Measurements from ENCODE around the gene DENND2C. TPM values are rescaled to one million over a fixed set of nuclear protein-coding genes. Genes with fewer than 3 reads are reported as not detected.

DENND2C gene
- total RNA-seq, 1 donor from 2014 or later, result 3.2 TPM

DNA sequence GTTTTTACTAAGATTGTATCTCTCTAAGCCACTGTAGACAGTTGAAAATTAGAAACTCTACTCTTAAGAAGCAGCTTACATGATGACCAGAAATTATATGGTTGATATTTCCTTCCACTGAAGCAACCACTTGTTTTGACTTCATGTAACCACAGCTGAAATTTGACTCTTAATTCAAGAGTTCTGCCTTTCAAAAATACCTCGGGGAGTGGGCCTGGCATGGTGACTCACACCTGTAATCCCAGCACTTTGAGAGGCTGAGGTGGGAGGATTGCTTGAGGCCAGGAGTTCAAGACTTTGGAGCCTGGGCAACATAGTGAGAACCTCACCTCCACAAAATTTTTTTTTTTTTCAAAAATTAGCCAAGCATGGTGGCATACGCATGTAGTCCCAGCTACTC lies 21.2 kb upstream of the DENND2C start:
- Histone ChIP-seq H3K27me3 (ENCODE audit: insufficient read depth, low read length) (peaks cover 16% of the 10 kb centered on the region), H3K4me3 (ENCODE audit: insufficient read depth, low read depth, low read length) (no peak overlapping the region), H3K4me2 (ENCODE audit: low read length) (no peak overlapping the region), H3K27ac (ENCODE audit: low read depth, low read length) (no peak overlapping the region), H3K9me3 (ENCODE audit: insufficient read depth, low read depth, low read length) (no peaks in the 10 kb centered on the region), H3K9ac (ENCODE audit: low read length) (no peak overlapping the region), H3K4me1 (ENCODE audit: insufficient read depth, low read length) (no peaks in the 10 kb centered on the region), H2AFZ (ENCODE audit: low read depth, low read length) (no peak overlapping the region), H3K36me3 (ENCODE audit: insufficient read depth, low read length) (no peaks in the 10 kb centered on the region), H3K79me2 (ENCODE audit: insufficient read depth, low read length) (no peaks in the 10 kb centered on the region), H4K20me1 (ENCODE audit: insufficient read depth, low read length) (no peaks in the 10 kb centered on the region)
- DNase-seq (ENCODE audit: low read depth) (no peak), FAIRE-seq (no peak)
- H3K27me3 Mint-ChIP-seq (ENCODE audit: low read depth, unreplicated experiment), result peaks cover 30% of the 10 kb centered on the region
- H3K36me3 Mint-ChIP-seq (ENCODE audit: low read depth, unreplicated experiment), result no peaks in the 10 kb centered on the region
- TF ChIP-seq, protein P1, sequence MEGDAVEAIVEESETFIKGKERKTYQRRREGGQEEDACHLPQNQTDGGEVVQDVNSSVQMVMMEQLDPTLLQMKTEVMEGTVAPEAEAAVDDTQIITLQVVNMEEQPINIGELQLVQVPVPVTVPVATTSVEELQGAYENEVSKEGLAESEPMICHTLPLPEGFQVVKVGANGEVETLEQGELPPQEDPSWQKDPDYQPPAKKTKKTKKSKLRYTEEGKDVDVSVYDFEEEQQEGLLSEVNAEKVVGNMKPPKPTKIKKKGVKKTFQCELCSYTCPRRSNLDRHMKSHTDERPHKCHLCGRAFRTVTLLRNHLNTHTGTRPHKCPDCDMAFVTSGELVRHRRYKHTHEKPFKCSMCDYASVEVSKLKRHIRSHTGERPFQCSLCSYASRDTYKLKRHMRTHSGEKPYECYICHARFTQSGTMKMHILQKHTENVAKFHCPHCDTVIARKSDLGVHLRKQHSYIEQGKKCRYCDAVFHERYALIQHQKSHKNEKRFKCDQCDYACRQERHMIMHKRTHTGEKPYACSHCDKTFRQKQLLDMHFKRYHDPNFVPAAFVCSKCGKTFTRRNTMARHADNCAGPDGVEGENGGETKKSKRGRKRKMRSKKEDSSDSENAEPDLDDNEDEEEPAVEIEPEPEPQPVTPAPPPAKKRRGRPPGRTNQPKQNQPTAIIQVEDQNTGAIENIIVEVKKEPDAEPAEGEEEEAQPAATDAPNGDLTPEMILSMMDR (IDR thresholded peaks at IDR 0.05; ENCODE audit: insufficient read depth, low read depth, low read length), result no peak
- TF ChIP-seq EZH2 (IDR thresholded peaks at IDR 0.05; ENCODE audit: insufficient read depth, low read length), result no peak
- peaks cover 6% of the 10 kb centered on the region for H3K4me1 Mint-ChIP-seq (ENCODE audit: low read depth, unreplicated experiment)
- H3K27ac Mint-ChIP-seq (ENCODE audit: unreplicated experiment), result no peak overlapping the region
- H3K9me3 Mint-ChIP-seq (ENCODE audit: unreplicated experiment), result no peaks in the 10 kb centered on the region
- H3K4me3 Mint-ChIP-seq (ENCODE audit: unreplicated experiment), result no peak overlapping the region

DNA sequence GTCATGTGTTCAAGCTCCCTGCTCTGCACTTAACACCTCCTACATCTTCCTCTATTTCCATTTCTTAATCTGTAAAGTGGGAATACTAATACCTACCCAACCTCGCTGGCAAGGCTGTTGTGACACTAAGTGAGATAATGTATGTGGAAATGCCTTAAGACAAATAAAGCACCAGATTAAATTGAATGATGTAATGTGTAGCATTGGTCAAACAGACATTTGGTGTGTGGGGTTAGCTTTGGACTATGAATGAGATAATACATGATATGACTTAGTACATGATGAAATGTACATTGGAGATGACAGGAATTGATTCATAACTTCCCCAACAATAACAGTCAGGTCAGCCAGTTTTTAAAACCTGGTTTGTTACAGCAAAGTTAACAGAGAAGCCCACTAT lies 20.3 kb upstream of the DENND2C start:
- Histone ChIP-seq H3K27ac (ENCODE audit: low read depth, low read length) (no peak overlapping the region), H3K79me2 (ENCODE audit: insufficient read depth, low read length) (no peaks in the 10 kb centered on the region), H3K9me3 (ENCODE audit: insufficient read depth, low read depth, low read length) (no peaks in the 10 kb centered on the region), H3K36me3 (ENCODE audit: insufficient read depth, low read length) (no peaks in the 10 kb centered on the region), H3K4me2 (ENCODE audit: low read length) (no peak overlapping the region), H3K27me3 (ENCODE audit: insufficient read depth, low read length) (peaks cover 24% of the 10 kb centered on the region), H3K4me3 (ENCODE audit: insufficient read depth, low read depth, low read length) (no peak overlapping the region), H3K4me1 (ENCODE audit: insufficient read depth, low read length) (no peaks in the 10 kb centered on the region), H3K9ac (ENCODE audit: low read length) (no peak overlapping the region), H2AFZ (ENCODE audit: low read depth, low read length) (no peak overlapping the region), H4K20me1 (ENCODE audit: insufficient read depth, low read length) (no peaks in the 10 kb centered on the region)
- Mint-ChIP-seq H3K36me3 (ENCODE audit: low read depth, unreplicated experiment) (no peaks in the 10 kb centered on the region), H3K27me3 (ENCODE audit: low read depth, unreplicated experiment) (peaks cover 35% of the 10 kb centered on the region), H3K27ac (ENCODE audit: unreplicated experiment) (no peak overlapping the region), H3K4me1 (ENCODE audit: low read depth, unreplicated experiment) (peaks cover under 1% of the 10 kb centered on the region), H3K4me3 (ENCODE audit: unreplicated experiment) (no peak overlapping the region), H3K9me3 (ENCODE audit: unreplicated experiment) (no peaks in the 10 kb centered on the region)
- DNase-seq (ENCODE audit: low read depth), result no peak
- FAIRE-seq, result no peak
- TF ChIP-seq, protein P1 (IDR thresholded peaks at IDR 0.05; ENCODE audit: insufficient read depth, low read depth, low read length), result no peak
- no peak for TF ChIP-seq EZH2 (IDR thresholded peaks at IDR 0.05; ENCODE audit: insufficient read depth, low read length)

DNA sequence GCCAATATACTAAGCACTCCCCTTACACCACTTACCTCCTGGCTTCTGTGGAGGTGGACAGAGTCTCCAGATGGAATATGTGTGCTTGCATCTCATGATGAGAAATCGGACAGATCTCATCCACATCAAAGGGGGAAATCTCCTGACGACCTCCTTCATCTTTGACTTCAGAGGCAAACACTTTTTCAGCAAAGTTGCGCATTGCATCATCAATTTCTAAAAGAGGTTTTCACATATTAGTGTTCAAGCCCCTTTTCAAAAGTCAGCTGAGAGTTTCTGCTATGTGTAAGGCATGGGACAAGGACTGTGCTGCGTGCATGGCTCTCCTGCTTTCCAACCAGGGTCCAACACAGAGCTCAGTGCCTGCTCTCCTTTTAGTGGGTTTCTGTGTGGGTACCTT lies 18.7 kb upstream of the DENND2C start:
- H3K4me3 Mint-ChIP-seq (ENCODE audit: unreplicated experiment), result no peak overlapping the region
- H2AFZ ChIP-seq (ENCODE audit: low read depth, low read length), result no peak overlapping the region
- peaks cover 37% of the 10 kb centered on the region for H3K27me3 Mint-ChIP-seq (ENCODE audit: low read depth, unreplicated experiment)
- no peak overlapping the region for H3K4me3 ChIP-seq (ENCODE audit: insufficient read depth, low read depth, low read length)
- H3K9ac ChIP-seq (ENCODE audit: low read length), result no peak overlapping the region
- H3K79me2 ChIP-seq (ENCODE audit: insufficient read depth, low read length), result no peaks in the 10 kb centered on the region
- no peak overlapping the region for H3K27ac Mint-ChIP-seq (ENCODE audit: unreplicated experiment)
- H3K4me2 ChIP-seq (ENCODE audit: low read length), result no peak overlapping the region
- H3K27me3 ChIP-seq (ENCODE audit: insufficient read depth, low read length), result peaks cover 28% of the 10 kb centered on the region
- TF ChIP-seq EZH2 (IDR thresholded peaks at IDR 0.05; ENCODE audit: insufficient read depth, low read length), result no peak
- TF ChIP-seq, protein P1 (IDR thresholded peaks at IDR 0.05; ENCODE audit: insufficient read depth, low read depth, low read length), result no peak
- H3K36me3 ChIP-seq (ENCODE audit: insufficient read depth, low read length), result no peaks in the 10 kb centered on the region
- H3K4me1 ChIP-seq (ENCODE audit: insufficient read depth, low read length), result no peaks in the 10 kb centered on the region
- no peaks in the 10 kb centered on the region for H4K20me1 ChIP-seq (ENCODE audit: insufficient read depth, low read length)
- H3K9me3 ChIP-seq (ENCODE audit: insufficient read depth, low read depth, low read length), result no peaks in the 10 kb centered on the region
- FAIRE-seq (no peak), DNase-seq (ENCODE audit: low read depth) (no peak)
- H3K4me1 Mint-ChIP-seq (ENCODE audit: low read depth, unreplicated experiment), result no peaks in the 10 kb centered on the region
- no peaks in the 10 kb centered on the region for H3K9me3 Mint-ChIP-seq (ENCODE audit: unreplicated experiment)
- no peak overlapping the region for H3K27ac ChIP-seq (ENCODE audit: low read depth, low read length)
- no peaks in the 10 kb centered on the region for H3K36me3 Mint-ChIP-seq (ENCODE audit: low read depth, unreplicated experiment)
